ENCODE measurements around the gene VTN.

DNA sequence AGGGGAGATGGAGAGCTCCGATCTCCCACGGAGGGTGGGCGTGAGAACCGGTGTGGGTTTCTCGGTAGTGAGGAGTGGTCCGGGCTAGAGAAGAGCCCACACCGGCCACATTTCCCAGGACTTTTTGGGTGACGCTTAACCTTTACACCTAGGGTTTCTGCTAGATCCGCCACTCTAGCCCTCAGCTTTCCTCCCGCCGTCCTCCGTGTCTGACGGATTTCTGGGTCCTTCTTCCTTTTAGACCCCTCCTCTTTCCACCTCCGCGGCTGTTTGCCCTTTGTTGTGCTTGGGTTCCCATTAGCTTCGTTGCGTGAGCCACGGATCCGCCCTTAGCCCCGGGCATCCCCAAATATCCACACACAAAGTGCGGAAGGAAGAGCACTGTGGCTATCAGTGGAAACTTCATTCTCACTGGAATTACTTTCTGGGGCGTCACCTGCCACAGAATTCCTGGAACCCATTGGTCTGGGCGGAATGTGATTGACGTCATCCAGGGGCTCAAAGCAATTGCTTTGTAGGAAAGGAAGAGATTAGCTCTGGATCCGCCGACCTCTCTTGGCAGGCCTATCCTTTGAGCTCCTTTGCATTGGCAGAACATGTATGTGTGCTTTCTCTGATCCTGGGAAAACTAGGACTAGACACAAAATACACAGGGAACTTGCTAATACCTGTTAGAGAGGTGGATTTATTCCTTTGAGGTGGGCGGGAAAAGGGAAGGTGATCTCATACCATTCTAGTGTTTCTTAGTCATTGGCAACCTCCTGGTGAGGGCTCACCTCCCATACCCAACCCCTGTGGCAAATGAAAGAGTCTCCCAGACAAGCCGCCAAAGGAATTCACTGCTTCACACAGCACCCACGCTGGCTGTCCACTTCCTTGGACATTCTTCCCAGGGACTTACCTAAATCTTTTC lies 33.9 kb downstream of the VTN start:
- TF ChIP-seq, protein P1, sequence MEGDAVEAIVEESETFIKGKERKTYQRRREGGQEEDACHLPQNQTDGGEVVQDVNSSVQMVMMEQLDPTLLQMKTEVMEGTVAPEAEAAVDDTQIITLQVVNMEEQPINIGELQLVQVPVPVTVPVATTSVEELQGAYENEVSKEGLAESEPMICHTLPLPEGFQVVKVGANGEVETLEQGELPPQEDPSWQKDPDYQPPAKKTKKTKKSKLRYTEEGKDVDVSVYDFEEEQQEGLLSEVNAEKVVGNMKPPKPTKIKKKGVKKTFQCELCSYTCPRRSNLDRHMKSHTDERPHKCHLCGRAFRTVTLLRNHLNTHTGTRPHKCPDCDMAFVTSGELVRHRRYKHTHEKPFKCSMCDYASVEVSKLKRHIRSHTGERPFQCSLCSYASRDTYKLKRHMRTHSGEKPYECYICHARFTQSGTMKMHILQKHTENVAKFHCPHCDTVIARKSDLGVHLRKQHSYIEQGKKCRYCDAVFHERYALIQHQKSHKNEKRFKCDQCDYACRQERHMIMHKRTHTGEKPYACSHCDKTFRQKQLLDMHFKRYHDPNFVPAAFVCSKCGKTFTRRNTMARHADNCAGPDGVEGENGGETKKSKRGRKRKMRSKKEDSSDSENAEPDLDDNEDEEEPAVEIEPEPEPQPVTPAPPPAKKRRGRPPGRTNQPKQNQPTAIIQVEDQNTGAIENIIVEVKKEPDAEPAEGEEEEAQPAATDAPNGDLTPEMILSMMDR (IDR thresholded peaks at IDR 0.05; ENCODE audit: insufficient read depth, low read length, poor library complexity, severe bottlenecking): no peak
- TF ChIP-seq EZH2phosphoT487 (conservative IDR thresholded peaks at IDR 0.05; ENCODE audit: low read length): no peak
